Activated gamma-delta T cell treated with Interleukin-2 at 50 U/mL for 16 hours (primary cell): Measurements from ENCODE around the gene GYPB.
"Not testable (repeated sequence)": the region's sequence is repeated elsewhere in the genome, so short reads cannot be mapped to it uniquely, and the experiment has no call there.

Experiments used
- DNase-seq: peaks from one replicate; pipeline ENCODE4 v3.0.0-alpha.2; 2020

Gene GYPB

DNA sequence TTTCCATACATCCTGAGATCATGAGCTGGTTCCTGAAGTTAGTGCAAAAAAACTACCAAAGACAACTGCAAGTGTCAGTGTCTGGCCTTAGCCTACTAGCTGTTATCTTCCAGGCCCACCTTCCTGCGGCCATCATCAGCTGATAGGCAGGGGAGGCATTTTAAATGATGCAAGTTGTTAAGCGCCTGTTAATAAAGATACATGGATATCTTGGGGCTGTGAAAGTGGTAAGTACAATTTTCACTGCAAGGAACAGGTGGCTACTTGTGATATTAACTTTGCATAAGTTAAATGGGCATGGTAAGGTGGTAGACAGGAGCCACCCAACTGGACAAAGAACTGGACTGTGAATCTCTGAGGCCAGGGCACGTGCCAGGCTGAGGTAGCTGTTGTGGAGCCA, at the start of gene GYPB:
GYPB (minus strand) TSS at position 104 of the 400 bp plus-strand sequence; CDS start at position 11, 93 bp downstream.
- DNase-seq: not testable (repeated sequence)

DNA sequence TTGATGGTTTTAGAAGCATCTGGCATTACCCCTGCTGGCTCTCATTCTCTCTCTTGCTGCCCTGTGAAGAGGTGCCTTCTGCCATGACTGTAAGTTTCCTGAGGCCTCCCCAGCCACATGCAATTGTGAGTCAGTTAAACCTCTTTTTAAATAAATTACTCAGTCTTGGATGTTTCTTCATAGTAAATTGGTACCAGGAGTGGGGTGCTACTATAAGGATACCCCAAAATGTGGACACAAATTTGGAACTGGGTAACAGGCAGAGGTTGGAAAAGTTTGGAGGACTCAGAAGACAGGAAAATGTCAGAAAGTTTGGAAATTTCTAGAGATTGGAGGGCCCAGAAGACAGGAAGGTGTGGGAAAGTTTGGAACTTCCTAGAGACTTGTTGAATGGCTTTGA, 42.4 kb upstream of the GYPB start:
- DNase-seq: not testable (repeated sequence)

GRCh38 chr4:144060234-144060859, 41.2 kb upstream of the GYPB start:
- not testable (repeated sequence) for DNase-seq

DNA sequence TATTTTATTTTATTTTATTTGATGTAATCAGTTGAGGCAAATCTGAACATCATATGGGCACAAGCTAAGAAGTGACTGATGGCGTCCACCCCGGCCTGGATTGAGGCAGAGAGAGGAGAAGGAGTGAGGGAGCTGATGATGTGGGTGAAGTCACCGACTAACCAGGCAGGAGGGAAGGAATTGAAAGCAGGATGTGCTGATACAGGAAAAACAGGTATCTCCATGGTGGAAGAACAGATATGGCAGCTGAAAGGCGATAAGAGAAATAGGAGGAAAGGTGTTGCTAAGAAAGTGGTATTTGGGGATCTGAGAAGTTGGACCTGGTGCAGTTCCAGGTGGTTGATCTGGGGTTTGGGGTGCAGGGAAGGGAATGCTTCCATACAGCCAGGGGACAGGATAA, 37.6 kb upstream of the GYPB start:
- DNase-seq: no peak

DNA sequence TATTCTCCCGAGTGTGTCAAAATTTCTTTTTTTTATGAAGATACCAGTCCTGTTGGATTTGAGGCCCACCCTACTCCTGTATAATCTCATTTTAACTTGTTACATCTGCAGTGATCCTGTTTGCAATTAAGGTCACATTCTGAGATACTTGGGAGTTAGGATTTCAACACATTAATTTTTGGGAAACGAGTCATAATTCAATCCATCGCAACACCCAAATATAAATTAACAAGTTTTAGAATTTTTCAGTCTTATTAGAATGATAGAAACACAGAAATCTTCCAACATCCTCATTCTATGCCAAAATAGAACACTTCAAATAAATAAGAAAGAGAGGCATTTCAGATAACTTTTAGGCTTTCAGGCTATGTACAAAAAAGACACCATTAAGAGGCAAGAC, 36.2 kb upstream of the GYPB start:
- DNase-seq: not testable (repeated sequence)

- not testable (repeated sequence) for DNase-seq
Measured at GRCh38 chr4:144051494-144051893, 32.3 kb upstream of the GYPB start.

DNA sequence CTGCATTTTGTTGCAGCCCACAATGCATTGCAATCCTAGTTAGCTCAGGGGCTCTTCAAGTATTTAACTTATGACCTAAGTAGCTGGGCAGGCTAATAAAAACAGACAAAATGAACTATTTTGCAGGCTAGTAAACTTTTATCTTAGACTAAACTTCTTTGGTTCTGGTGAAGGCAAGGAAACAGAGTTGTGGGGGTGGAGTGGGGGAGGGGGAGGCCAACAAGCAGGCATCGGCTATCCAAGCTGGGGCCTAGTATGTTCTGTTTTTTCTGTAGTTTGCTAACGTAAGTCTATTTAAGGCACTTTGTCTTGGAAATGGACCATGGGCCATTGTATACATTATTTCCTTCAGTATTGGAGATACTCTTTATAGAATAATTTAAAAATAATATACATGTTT, 31.5 kb upstream of the GYPB start:
- not testable (repeated sequence) for DNase-seq

DNA sequence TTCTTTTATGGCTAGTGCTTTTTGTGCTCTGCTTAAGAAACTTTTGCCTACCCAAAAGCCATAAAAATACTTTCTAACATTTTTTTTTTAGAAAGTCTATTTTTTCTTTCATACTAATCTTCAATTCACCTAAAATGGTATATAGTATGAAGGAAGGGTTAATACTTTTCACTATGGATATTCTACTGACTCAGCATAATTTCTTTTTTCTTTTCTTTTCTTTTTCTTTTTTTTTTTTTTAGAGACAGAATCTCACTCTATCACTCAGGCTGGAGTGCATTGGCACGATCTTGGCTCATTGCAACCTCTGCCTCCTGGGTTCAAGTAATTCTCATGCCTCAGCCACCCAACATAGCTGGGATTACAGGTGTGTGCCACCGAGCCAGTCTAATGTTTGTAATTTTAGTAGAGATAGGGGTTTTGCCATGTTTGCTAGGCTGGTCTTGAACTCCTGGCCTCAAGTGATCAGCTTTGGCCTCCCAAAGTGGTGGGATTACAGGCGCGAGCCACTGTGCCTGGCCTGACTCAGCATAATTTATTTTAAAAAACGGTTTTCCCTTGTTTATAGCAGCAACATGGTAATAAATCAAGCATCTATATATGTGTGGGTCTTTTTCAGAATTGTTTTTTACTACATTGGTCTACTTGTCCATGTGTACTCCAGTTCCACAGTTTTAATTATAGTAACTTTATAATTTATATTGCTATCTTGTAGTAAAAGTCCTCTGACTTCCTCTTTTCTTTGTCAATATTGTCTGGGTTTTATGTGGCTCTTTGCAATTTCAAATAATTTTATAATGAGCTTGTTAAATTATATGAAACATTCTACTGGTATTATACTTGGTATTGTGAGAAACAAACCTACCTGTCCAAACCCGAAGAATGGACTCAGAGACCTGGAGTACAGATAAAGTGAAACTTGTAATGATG, 30.6 kb upstream of the GYPB start:
- DNase-seq: not testable (repeated sequence)

GRCh38 chr4:144044936-144045335, 25.8 kb upstream of the GYPB start:
- DNase-seq: not testable (repeated sequence)

GRCh38 chr4:144032580-144032979, 13.4 kb upstream of the GYPB start:
- DNase-seq: not testable (repeated sequence)

GRCh38 chr4:144031875-144032274, 12.7 kb upstream of the GYPB start:
- DNase-seq: not testable (repeated sequence)

DNA sequence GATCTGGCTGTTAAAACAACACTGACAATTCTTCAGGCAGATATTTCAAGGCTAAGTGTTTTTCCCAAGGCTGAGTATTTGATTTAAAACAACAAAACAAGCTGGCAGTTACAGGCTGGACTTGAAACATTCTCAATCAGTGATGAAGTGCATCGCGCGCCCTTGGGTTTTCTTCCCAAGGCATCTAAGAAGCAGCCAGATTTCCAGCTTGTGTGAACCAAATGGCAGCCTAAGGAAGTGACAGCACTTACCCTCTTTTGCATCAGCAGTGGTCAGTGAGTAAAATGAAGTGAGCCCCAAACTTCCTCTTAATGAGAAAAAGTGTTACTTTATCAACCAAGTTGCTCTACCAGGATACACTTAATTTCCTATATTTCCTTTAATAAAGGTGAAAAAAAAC, 12.2 kb upstream of the GYPB start:
- DNase-seq: not testable (repeated sequence)

GRCh38 chr4:144030708-144031107, 11.5 kb upstream of the GYPB start:
- DNase-seq: not testable (repeated sequence)

GRCh38 chr4:144026682-144027081, 7.5 kb upstream of the GYPB start:
- not testable (repeated sequence) for DNase-seq

GRCh38 chr4:144024399-144025053, 5.3 kb upstream of the GYPB start:
- not testable (repeated sequence) for DNase-seq

DNA sequence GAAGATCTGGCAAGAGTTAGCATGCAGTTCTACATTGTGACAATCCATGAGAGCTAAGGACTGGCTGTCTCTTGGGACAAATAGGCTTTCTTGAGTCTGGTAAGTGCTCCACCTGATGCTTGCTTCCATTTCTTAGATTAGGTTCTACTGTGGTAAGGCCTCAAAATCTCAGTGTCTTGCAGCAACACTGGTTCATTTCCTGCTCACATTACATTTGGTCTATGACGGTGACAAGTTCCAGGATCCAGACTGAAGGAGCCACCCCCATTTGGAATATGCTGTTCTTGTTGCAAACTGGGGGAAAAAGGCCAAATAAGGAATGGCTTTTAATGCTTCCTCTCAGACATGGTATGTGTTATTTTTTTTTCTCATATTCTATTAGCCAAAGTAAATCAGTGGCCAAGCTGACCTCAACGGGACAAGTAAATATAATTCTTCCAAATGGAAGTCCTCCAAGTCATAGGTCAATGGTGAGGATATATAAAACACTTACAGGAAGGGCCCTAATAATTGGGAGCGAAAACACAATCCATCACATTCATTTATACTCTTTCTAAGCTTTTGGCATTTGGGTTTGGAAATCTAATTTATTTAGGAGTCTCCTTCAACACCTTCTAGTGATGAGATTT, 3.7 kb upstream of the GYPB start:
- DNase-seq: not testable (repeated sequence)

- not testable (repeated sequence) for DNase-seq
Measured at GRCh38 chr4:144021336-144021990, 2.3 kb upstream of the GYPB start.

DNA sequence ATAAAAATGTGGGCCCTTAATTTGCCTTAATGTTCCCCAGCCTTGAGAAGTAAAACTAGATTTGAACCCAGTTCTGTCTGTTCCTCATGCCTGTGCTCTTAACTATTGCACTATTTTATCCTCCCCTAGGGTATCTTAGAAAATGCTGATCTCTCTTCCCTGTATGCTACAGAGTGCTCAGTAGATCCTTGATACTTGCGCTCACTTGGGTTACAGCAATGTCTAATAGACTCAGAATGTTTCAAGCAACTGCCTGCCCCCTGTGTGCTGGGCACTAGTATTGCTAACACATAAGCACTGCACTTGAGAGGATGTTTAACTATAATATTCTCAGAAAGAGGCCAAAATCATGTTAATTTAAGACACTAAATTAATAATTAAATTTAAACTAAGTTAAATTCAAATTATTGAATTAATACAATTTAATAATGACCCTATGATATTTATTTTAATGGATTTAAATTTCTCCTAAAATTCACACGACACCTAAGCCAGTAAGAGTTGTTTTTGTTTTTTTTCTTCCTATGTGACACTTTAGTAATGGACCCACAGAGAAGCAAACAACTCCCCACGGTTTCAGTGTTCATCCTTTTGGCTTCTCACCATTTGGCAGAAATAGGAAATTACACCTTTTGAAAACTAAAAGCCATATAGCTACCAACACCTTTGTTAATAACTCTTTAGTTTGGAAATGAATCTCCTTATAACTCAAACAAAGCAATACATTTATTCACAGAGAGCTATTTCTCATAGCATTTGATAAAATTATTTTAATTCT, 768 bp downstream of the GYPB start:
- not testable (repeated sequence) for DNase-seq

DNA sequence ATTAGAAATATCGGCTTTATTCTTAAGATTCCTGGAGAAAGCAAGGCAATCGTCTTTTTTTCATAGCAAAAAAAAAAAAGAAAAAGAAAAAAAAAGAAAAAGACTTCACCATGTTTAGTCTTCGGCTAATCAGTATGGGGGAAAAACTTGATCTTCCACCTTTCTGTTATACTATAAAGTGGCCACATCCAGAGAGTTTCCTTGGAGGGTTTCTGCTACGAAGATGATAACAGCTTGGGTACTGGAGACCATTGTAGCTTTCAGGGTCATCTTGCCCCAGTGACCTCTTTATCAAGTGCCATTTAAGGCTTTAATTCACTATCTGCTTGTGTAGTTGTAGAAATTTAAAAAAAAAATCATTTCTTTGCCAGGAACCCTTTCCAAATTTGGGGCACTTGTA, 1.9 kb downstream of the GYPB start:
- DNase-seq: not testable (repeated sequence)

DNA sequence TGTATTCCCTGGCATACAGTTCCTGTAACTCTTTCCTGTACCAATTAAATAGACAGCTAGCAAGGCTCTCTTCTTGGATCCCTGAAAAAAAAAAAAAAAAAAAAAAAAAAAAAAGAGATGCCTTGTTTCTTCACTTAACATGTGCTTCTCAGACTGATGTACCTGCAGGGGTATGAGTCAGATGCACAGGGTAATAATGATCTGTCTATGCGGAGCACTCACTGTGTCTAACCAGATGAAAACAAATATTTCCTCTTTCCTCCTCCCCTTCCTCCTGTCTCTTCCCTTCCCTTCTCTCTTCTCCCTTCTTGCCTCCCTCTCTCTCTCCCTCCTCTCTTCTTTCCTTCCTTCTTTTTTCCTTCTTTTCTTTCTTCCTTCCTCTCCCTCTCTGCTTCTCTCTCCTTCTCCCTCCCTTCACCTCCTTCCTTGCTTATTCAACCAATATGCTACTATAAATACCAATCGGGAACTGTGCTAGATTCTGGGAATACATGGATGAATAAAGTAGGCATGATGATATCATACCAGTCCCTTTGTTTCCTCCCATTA, 3.0 kb downstream of the GYPB start:
- not testable (repeated sequence) for DNase-seq

DNA sequence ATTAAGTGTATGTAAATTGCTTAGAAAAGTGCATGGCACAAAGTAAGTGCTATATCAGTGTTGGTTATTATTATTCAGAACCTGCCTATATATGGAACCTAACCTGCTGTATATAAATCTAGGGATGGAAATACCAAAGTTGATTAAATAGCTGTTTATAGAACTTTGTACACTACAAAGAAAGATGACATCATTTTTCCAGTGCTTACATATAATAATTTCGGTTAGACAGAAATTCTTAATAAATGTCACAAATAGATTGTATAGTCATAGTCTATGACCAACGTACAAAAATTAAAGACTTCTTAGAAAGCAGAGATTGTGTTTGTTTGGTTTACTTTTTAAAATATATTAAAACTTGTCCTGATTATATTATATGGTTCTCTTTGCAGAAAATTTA, 4.4 kb downstream of the GYPB start:
- no peak for DNase-seq
